ENCODE measurements around the gene RNASE13. TPM values are rescaled to one million over a fixed set of nuclear protein-coding genes. Genes with fewer than 3 reads are reported as not detected.

RNASE13 gene
- polyA plus RNA-seq, 1 donor, result 0.68 TPM

GRCh38 chr14:21066882-21067502 lies 32.4 kb upstream of the RNASE13 start:
- no peak for DNase-seq

- no peak for DNase-seq
Observed at GRCh38 chr14:21063479-21063878, 28.9 kb upstream of the RNASE13 start.

GRCh38 chr14:21061347-21061668 lies 26.7 kb upstream of the RNASE13 start:
- no peak for DNase-seq

- DNase-seq, result no peak
Observed at GRCh38 chr14:21060614-21061346, 26.2 kb upstream of the RNASE13 start.

GRCh38 chr14:21059842-21060613 lies 25.4 kb upstream of the RNASE13 start:
- DNase-seq, result no peak

- DNase-seq, result no peak
Observed at GRCh38 chr14:21058903-21059302, 24.3 kb upstream of the RNASE13 start.

- DNase-seq, result no peak
Observed at GRCh38 chr14:21057803-21058675, 23.4 kb upstream of the RNASE13 start, which contains the start of gene RNASE8. Gene RNASE8, plus strand, starts transcription at chr14:21057822. Its CDS starts 71 bp downstream, at chr14:21057893.

GRCh38 chr14:21056520-21057163 lies 22.0 kb upstream of the RNASE13 start:
- no peak for DNase-seq

GRCh38 chr14:21055432-21056117 lies 21.0 kb upstream of the RNASE13 start:
- no peak for DNase-seq

GRCh38 chr14:21054768-21055145 lies 20.1 kb upstream of the RNASE13 start:
- no peak for DNase-seq

- DNase-seq, result no peak
Observed at GRCh38 chr14:21054123-21054767, 19.6 kb upstream of the RNASE13 start.

- DNase-seq, result no peak
Observed at GRCh38 chr14:21053184-21054122, 18.8 kb upstream of the RNASE13 start.

- no peak for DNase-seq
Observed at GRCh38 chr14:21050597-21050996, 16.0 kb upstream of the RNASE13 start.

GRCh38 chr14:21049271-21049673 lies 14.7 kb upstream of the RNASE13 start:
- no peak for DNase-seq

GRCh38 chr14:21048638-21049037 lies 14.0 kb upstream of the RNASE13 start:
- DNase-seq, result no peak

- no peak for DNase-seq
Observed at GRCh38 chr14:21047378-21047781, 12.8 kb upstream of the RNASE13 start.

- DNase-seq, result no peak
Observed at GRCh38 chr14:21043974-21044618, 9.5 kb upstream of the RNASE13 start.

GRCh38 chr14:21043387-21043973 lies 8.9 kb upstream of the RNASE13 start:
- no peak for DNase-seq
